ENCODE measurements around the gene RAD51B.

The RAD51B gene

DNA sequence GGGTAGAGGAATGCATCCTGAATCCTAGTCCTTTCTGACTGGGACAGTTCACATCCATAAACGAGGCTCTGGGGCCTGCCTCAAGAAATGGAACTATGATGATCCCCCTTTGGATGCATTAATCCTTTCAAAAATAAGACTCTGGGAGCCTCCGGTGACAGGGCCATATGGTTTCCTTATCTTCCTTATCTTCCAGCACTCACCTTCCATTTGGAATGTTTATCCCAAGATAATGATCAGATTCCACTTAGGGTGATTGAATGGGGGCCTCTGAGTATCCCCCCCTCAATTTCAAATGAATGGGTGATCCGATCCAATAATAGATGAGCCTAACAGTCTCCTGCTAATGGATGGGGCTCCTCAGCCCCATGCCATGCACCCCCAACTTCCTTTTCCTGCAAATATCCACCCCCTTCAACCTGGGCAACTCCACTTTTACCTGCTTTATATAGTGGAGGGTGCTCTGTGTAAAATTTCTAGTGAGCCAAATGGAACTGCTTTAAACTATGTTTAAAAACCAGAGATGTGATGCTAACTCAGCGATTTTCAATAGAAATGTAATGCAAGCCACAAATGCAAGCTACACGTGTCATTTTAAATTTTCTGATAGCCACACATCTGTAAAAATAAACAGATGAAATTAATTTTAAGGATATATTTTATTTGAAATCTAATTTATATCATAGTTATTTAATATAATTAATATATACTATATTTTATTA lies 815.5 kb downstream of the RAD51B start:
- DNase-seq, result no peak

DNA sequence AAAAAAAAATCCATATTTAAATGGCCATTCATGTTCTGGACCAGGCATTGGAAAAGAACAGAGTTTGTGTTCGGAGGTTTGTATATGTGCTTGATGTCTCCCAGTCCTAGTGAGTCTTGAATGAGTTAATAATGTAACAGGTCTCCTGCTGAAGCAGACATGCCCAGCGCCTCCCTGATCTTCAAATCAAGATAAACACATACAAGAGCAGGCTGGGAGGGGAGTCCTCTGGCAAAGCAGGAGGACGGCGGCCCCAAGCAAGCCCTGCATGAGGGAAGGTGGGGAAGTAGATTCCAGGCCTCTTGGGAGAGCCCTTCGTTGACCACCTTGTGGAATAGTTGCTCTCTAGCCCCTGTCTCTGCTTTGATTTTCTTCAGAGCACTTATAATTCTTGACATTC lies 817.0 kb downstream of the RAD51B start:
- DNase-seq, result no peak

DNA sequence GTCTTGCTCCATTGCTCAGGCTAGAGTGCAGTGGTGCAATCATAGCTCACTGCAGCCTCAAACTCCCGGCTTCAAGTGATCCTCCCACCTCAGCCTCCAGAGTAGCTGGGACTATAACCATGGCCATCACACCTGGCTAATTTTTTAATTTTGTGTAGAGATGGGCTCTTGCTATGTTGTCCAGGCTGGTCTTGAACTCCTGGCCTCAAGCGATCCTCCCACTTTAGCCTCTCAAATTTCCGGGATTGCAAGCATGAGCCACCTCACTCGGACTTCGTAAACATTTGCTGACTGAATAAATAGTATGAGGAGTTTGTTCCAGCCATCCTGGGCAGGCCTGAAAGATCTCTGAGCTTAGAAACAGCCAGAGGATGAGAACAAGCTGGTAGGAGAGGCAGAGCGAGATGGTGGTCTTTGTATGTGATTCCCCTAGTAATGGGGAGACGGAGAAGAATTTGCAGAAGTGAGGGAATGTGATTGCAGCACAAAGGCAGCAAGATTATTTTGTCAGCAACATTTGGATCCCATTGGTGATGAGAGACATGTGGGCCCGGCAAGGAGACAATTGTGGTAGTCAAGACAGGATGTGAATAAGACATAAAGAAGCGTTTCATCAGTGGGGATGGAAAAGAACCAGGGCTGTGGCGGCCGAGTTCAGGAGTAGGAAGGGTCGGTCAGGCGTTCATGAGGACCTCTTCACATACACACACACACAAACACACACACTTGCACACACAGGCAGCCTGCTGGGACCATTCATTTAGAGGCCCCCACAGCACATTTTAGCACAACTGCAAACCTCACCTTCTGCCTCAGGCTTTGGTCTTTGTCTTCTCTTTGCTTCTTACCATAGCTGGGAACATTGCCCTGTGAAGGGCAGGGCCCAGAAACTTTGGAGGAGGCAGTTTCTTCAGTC lies 817.8 kb downstream of the RAD51B start:
- DNase-seq, result no peak

DNA sequence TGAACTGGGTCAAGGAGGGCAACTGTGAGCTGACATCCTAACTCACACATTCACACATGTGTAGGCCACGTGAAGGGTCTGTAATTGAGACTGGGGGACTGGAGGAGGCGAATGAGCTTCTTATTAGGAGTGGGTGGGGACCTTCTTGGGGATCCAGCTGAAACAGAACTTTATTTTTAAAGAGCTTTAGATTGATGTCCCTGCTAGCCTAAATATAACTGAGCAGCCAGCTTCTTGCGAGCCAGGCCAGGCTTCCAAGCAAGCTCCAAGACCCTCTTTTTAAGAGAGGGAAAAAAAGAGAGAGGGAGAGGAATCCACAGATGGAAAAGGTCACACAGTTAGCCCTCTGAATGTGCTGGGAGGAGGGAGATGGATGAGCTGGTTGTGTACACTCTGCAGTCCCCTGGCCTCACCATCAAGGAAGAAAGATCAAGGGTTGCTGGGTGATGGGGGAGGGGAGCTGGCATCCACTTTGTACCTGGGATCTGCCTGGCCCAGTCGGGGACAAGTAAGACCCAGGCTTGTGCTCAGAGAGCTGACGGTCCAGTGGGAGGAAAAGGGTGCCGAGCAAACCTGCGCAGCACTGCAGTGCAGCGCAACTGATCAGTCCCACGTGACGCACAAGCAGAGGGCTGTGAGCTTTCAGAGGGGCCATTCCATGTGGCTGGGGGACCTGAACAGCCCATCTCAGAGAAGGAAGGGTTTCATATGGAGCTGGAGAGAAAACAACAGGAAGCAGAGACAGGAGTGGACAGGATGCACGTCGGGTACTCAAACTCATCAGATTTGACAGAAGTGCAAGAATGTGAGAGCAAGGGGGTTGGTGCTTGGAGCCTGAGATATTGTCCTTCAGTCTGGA lies 818.8 kb downstream of the RAD51B start:
- DNase-seq, result no peak

DNA sequence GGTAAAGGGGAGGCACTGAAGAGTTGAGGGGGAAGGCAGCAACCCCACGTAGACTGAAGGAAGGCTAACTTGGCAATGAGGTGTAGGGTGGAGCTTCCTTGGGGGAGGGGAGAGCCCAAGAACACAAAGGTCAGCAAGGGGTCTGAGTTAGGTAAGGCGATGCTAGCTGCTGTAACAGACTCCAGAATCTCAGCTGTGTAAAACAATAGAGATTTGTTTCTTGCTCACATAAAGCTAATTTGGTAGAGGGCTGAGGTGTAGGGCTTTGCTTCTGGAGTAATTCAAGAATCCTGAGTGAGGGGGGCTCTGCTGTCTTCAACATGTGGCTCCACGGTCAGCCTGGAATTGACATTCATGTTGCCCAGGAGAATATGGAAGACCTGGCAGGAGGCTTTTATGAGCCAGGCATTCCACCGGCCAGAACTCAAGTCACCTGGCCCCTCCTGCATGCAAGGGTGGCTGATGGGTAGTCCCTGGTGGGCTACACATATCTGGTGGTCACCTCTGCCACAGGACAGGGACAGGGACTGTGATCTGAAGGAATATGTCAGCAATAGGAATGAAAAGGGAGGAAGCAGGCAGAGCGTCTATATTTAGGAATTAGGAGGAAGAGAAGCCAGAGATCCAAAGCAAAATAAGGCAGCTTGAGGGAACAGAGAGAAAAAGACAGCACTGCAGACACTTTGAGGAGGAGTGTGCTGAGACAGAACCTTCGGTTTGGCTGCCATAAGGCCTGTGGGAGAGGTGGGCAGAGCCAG lies 819.6 kb downstream of the RAD51B start:
- DNase-seq, result no peak

DNA sequence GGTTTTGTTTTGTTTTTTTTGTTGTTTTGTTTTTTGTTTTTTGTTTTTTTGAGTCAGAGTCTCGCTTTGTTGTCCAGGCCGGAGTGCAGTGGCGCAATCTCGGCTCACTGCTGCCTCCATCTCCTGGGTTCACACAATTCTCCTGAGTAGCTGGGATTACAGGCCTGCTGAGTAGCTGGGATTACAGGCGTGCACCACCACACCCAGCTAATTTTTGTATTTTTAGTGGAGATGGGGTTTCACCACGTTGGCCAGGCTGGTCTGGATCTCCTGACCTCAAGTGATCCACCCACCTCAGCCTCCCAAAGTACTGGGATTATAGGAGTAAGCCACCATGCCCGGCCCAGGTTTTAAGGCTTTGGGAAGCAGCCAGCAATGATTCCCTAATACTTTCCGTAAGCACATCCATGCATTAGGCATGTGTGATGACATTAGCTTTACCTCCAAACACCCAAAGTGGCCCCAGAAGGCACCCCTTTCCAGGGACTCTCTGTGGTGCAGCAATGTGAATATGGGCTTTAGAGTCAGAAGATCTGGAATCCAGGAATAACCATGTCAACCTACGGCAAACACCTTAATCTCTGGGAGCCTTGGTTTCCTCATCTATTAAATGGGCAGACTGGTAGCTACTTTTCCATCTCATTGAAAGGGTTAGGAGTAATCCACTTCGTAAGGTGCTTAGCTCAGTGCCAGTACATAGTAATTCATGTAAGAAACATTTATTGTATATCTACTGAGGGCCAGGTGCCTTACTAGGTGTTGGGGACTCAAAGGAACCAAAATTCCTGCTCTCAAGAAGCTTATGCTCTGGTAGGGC lies 820.4 kb downstream of the RAD51B start:
- DNase-seq, result no peak

DNA sequence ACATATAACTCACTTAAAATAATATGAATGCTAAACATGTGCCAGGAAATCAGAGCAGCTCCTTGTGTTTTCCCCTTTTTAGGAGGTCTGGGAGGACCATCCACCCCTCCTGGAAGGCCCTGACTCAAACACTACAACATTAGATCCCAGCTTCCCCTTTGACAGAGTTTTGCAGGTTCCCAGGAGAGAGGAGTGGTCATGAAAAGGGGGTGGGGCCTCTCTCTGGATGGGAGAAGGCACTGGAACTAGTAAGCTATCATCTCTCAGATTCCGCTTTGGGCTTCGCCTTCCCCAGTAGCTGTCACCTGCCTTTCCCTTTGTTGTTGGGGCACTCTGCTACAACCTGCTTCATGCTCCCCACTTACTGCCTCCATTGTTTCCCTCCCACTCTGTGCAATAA lies 824.1 kb downstream of the RAD51B start:
- no peak for DNase-seq

DNA sequence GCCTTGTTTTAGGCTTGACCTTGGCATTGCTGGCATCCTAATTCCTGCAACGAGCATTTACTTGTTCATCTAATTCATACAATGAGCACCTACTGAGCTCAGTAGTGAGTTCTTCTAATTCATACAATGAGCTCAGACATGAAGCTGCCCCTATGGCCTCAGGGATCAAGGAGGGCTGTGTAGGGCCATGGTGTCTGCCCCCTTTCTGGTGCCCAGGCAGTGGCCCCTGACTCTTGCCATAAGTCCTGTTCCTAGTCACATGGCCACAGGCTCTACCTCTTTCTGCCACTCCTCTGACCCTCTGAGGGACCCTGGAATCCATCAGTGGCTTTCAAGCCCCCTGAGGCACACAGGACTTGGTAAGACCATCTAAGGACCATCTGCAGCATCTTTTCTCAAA lies 824.5 kb downstream of the RAD51B start:
- DNase-seq, result no peak

DNA sequence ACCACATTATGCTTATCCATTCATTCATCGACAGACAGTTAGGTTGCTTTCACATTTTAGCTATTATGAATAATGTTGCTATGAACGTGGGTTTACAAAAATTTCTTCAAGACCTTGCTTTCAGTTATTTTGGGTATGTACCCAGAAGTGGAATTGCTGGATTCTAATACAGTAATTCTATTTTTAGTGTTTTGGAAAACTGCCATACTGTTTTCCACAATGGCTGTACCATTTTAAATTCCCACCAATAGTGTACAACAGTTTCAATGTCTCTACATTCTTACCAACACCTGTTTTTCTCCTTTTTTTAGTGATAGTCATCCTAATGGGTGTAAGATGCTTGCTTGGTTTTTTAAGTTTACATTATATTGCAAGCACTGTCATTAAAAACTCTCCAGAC lies 825.8 kb downstream of the RAD51B start:
- no peak for DNase-seq

DNA sequence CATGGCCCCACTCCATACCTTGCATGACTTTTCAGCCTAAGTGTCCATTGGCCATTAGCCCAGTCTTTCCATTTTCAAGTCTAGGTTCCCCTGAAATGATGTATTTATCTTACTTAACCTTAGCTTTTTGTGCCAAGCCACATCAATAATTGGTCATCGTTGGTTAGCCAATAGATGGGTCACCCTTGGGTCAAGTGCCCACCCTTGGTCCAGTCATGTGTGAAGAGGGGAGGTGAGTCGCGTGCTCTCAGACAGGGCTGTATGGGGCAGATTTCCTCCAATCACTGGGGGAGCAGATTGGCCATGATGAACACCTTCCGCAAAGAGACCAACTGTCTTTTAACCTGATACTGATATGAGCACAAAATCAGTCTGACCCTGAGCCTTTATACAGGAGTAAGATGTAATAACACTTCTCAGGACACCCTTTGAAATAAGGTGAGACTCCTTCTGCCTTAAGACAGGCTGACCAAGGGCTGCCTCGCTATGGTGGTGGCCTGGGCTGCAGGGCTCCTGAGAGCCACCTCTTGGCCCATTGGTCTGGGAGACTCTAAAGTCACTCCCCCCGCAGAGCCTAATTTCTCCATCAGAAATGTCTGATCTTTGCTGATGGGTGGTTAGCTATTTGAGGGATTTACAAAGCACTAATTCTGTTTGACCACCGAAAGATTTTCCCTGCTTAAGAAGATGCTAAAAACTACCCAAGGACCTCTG lies 830.1 kb downstream of the RAD51B start:
- no peak for DNase-seq

DNA sequence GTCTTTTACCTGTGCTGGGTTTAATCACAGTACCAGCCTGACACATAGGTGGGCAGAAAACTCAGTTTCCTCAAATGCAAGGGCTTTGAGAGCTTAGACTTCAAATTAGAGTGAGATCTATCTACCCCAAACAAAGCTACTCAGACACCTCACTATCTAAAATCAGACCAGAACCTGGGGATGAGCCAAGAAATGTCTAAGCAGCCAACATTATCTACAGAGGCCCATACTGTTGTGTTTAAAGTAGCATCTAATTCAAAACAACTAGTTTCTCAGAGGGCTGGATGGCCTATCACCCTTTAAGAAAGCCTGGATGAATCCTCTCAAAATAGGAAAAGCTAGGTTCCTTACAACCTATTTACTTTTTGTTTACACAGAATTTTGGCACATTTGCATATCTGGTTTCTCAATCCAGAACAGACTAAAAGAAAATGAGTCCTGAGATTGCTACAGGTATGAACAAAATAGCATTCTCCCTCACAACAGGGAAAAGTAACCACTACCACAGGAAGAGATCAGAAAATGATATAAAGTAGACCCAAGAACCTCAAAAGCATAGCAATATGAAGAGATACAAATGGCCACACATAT lies 830.9 kb downstream of the RAD51B start:
- no peak for DNase-seq

DNA sequence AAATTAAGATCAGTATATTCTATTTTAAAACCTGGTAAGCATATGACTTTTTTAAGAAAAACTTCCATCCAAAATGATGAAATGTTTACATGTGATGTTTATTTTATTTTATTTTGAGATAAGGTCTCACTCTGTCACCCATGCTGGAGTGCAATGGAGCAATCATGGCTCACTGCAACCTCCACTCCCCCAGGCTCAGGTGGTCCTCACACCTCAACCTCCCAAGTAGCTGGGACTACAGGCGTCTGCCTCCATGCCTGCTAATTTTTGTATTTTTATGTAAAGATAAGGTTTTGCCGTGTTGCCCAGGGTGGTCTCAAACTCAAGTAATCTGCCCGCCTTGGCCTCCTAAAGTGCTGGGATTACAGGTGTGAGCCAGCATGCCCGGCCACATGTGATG lies 831.5 kb downstream of the RAD51B start:
- no peak for DNase-seq

DNA sequence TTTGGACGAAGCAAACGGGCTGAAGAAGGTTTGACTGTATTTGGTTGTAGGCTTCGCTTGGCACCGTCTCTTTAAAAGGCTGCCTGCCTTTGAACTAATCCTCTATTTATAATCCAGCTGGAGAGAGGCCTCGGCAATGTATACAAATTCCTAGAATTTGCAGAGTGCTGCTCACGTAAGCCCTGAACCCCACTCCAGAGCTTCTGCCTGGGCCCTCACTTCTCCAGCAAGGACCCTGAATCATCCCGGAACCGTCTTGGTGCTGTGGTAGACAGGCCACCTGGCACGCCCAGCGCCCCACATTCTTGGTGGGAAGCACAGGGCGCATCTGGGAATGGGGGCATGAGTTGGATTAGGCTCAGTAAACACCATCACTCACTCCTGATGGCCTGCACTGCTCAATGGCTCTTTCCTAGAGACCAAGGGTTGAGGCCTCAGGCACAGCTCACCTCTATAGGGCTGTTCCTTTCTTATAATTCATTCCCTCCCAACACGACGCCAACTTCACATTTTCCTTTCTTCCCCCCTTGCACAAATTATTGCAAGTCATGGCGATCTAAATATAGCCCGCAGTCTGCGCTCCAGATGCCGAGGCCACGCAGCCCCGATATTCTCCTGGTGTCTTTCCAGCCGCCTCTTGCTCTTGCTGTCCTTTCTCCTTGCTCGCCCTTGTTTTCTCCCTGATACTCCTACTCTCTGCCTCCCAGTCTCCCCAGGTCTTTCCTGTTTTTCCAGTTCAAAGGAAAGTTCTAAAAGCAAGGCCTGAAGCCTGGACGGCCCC lies 832.3 kb downstream of the RAD51B start:
- DNase-seq, result no peak

DNA sequence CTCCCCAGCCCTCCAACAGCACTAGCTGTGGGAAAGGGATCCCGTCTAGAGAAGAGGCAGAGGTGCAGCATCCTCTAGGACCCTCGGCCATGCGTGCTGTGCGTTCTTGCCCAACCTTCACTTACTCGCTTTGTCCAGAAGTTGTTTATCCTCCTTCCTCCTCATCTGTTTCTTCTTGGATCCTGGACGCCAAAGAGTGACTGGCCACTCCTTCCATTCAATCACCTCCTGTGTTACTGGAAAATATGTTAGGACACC lies 832.8 kb downstream of the RAD51B start:
- no peak for DNase-seq

DNA sequence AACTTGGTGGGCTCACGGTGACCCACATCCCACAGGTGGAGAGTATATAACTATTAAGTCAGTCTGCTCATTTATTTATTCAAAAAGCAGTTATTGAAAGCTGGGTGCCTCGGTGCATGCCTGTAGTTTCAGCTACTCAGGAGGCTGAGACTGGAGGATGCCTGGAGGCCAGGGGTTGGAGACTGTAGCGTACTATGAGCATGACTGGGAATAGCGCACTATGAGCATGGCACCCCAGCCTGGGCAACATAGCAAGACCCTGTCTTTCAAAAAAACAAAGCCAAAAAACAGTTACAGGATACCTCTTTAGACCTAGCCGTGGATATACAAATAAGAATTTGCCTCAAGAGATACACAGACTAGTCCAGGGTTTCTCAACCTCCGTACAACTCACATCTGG lies 833.5 kb downstream of the RAD51B start:
- no peak for DNase-seq

DNA sequence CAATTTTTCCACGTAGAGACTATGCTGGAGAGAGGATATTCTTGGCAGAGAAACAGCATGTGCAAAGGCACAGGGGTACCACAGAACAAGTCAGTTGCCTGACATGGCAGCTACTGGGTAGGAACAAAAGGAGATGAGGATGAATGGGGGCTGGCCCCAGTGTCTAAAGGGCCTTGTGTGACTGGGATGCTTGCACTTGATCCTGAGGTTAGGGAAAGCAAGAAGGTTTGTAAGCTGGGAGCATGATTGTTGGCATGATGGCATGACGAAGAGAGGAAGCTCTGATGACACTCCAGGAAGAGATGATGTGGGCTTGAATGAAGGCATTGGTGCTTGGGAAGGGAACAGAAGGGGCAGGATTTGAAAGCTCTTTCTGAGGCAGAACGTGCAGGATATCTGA lies 834.2 kb downstream of the RAD51B start:
- no peak for DNase-seq

DNA sequence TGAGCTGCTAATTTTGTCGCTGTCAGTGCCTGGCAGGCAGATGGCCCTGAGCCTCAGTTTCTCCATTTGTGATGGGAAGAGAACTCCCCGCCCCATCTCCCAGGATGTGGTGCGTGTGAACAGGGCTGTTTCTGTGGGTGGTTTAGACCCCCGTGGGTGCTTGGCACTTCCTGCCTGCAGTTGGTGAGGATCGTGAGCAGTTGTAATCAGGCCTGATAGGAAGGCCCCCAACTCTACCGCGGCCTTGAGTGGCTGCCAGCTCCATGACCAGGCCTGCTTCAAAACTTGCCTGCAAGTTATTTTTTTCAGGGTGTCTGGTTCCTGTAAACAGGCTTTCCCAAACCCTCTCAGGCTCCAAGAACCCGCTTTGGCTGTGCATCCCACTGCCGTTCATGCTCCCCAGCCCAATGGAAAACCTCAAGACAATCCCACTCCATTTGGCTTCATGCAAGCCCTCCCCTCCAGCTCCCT lies 834.9 kb downstream of the RAD51B start:
- DNase-seq, result no peak

DNA sequence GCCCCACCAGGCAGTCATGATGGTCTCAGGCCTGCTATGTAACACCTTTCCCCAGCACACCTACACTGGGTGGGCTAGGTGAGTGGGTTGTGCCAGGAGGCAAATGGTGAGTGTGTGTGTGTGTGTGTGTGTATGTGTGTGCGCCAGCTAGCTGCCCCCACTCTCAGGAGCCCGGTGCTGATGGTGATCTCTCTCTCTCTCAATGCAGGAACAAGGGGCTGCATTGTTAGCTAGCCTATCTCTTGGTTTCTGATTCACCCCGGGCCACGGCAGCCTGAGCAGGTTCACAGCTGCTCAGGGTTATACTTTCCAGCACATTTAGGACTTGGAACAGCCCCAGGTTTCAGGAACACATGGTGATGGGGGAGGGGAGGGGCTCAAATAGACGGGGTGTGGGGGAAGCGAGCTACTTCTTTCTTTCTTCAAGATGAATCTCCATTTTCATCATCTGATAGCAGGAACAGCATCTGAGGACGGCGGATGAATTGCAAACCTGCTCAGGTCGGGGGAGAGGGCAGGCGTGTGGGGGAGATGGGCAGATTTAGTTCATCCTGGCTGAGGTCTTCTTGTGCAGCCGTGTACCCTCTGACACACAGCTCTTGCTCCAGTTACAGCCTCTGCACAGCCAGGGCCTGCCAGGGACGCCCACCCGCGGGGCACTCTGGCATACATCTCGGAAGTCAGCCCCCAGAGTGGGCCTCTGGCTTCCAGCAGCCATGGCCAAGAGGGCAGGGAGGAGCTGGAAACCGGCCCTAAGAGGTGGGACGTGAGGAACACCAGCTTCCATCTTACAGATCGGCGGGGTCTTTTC lies 835.6 kb downstream of the RAD51B start:
- no peak for DNase-seq

DNA sequence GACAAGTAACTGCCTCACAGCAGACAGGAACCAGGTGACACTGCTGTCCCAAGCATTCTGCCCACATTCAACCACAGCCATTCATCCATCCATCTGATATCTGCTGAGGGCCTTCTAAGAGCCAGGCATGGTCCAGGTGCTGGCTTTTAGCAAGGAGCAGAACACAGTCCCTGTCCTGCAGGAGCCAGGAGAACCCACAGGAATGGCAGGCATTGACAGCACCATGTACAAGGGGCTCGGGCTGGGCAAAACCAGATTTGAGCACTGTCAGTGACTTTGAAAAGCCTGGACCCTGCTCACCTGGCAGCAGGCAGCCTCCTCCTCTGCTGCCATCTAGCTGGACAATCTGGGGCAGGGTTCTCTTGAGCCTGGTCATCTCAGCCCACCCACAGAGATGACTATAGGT lies 836.3 kb downstream of the RAD51B start:
- no peak for DNase-seq

Measured in activated CD4-positive, alpha-beta T cell treated with anti-CD3 and anti-CD28 coated beads for 1 hour (primary cell).